WI38 (cell line): Measurements from ENCODE around the gene SLC38A11.
"Not testable (repeated sequence)": the region's sequence is repeated elsewhere in the genome, so short reads cannot be mapped to it uniquely, and the experiment has no call there.

Experiments
- H3K4me3 ChIP-seq: 2 replicates; pipeline ENCODE4 v1.5.1; 2011; ENCODE audit warnings: low read depth, mild to moderate bottlenecking, control low read depth, low read length
- CTCF ChIP-seq: IDR thresholded peaks from 2 replicates; pipeline ENCODE4 v1.5.1; 2012; ENCODE audit warnings: low read depth, mild to moderate bottlenecking, control low read depth, low read length

Gene SLC38A11

GRCh38 chr2:164984428-164984827 is 29.1 kb upstream of the SLC38A11 start:
- no peak for TF ChIP-seq CTCF
- no peak overlapping the region for H3K4me3 ChIP-seq

- no peak overlapping the region for H3K4me3 ChIP-seq
- no peak for TF ChIP-seq CTCF
Observed at GRCh38 chr2:164981217-164981990, 26.1 kb upstream of the SLC38A11 start.

- not testable (repeated sequence) for H3K4me3 ChIP-seq
Observed at GRCh38 chr2:164980688-164981087, 25.4 kb upstream of the SLC38A11 start.

GRCh38 chr2:164979113-164979512 is 23.8 kb upstream of the SLC38A11 start:
- no peak for TF ChIP-seq CTCF
- H3K4me3 ChIP-seq = no peak overlapping the region

- H3K4me3 ChIP-seq = not testable (repeated sequence)
Observed at GRCh38 chr2:164976875-164977470, 21.6 kb upstream of the SLC38A11 start.

- no peak overlapping the region for H3K4me3 ChIP-seq
- no peak for TF ChIP-seq CTCF
Observed at GRCh38 chr2:164976301-164976700, 21.0 kb upstream of the SLC38A11 start.

GRCh38 chr2:164975891-164976290 is 20.6 kb upstream of the SLC38A11 start:
- TF ChIP-seq CTCF = no peak
- no peak overlapping the region for H3K4me3 ChIP-seq

- no peak for TF ChIP-seq CTCF
- no peak overlapping the region for H3K4me3 ChIP-seq
Observed at GRCh38 chr2:164974221-164974620, 18.9 kb upstream of the SLC38A11 start.
